KOPT-K1 (cell line): ENCODE measurements around the gene FRZB.

ENCODE experiments used
- H3K27ac ChIP-seq: fragments of 200-600 bp; sonication (generic); 2 replicates; pipeline ENCODE4 v1.5.1; 2016; ENCODE audit warnings: antibody characterized with exemption, mild to moderate bottlenecking, low read depth, low read length; ENCODE audit not compliant: poor library complexity, severe bottlenecking
- H3K36me3 ChIP-seq: fragments of 200-600 bp; sonication (generic); 2 replicates; pipeline ENCODE4 v1.5.1; 2017; ENCODE audit warnings: antibody characterized with exemption, mild to moderate bottlenecking, low read length, moderate library complexity; ENCODE audit not compliant: insufficient read depth
- H3K9me3 ChIP-seq: fragments of 200-600 bp; sonication (generic); 2 replicates; pipeline ENCODE4 v1.5.1; 2017; ENCODE audit warnings: antibody characterized with exemption, low read length, mild to moderate bottlenecking; ENCODE audit not compliant: insufficient read depth, poor library complexity, severe bottlenecking

FRZB gene

DNA sequence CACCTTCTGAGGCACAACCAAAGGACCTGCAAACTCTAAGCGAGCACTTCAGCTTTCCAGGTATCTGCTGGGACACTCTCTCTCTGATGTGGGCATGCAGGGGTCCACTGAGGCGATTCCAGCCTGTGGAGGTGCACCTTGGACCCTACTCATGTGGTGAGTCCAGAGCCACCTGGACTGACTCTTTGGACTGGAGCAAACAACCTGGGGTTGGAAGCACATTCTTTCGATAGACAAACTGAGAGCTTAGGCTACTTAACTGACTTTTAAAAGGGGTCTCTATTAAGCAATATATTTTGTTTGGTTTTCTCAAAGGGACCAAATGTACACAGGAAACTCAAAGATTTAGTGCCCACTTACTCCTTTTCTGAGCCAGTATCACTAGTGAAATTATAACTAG lies 51.6 kb downstream of the FRZB start:
- H3K27ac ChIP-seq: no peak overlapping the region
- H3K36me3 ChIP-seq: no peaks in the 10 kb centered on the region
- H3K9me3 ChIP-seq: no peaks in the 10 kb centered on the region

GRCh38 chr2:182814380-182814779 lies 52.1 kb downstream of the FRZB start:
- Histone ChIP-seq H3K9me3 (no peaks in the 10 kb centered on the region), H3K36me3 (no peaks in the 10 kb centered on the region), H3K27ac (no peak overlapping the region)

DNA sequence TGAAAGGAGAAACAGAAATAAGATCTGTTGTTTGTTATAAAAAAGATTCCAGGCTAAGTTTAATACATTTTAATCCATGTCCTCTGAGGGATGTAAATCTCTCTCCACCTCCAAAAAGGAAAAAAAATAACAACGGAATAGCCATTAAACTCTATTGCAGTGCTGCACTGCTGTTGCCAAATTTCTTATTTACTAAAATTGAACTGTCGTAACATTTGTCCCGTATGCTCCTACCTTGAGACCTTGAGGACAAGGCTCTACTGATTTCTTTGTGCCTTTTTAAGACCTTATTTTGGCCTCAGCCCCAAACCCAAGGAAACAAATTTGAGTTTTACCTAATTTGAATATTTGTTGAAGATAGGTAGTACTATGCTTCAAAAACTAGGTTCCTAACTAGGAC lies 56.4 kb downstream of the FRZB start:
- Histone ChIP-seq H3K9me3 (no peaks in the 10 kb centered on the region), H3K36me3 (no peaks in the 10 kb centered on the region), H3K27ac (no peak overlapping the region)

DNA sequence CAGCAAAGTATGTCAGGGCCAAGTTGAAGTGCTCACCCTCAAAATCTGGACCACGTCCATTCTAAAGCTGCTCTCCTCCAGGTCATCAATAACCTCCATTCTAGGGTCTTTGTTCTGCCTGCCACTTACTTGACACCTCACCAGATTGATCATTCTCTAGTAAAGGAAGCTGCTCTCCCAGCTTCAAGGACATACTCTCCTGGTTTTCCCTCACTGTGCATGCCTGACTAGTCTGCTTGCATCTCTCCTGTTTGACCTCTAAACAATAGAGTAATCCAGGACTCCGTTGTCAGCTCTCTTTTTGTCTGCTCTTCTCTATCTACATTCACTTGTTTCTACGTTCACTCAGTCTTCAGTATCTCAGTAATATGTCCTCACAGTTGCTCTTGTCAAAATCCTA lies 59.1 kb downstream of the FRZB start:
- no peaks in the 10 kb centered on the region for H3K9me3 ChIP-seq

GRCh38 chr2:182804128-182804527 lies 62.3 kb downstream of the FRZB start:
- Histone ChIP-seq H3K9me3 (no peaks in the 10 kb centered on the region), H3K27ac (no peak overlapping the region), H3K36me3 (no peaks in the 10 kb centered on the region)

More for the DNA sequence above, 59.1 kb downstream of the FRZB start:
- H3K27ac ChIP-seq: no peak overlapping the region
- no peaks in the 10 kb centered on the region for H3K36me3 ChIP-seq

- Histone ChIP-seq H3K36me3 (no peaks in the 10 kb centered on the region), H3K27ac (no peak overlapping the region), H3K9me3 (no peaks in the 10 kb centered on the region)
Measured at GRCh38 chr2:182798736-182799135, 67.7 kb downstream of the FRZB start.

- Histone ChIP-seq H3K27ac (no peak overlapping the region), H3K9me3 (no peaks in the 10 kb centered on the region), H3K36me3 (no peaks in the 10 kb centered on the region)
Measured at GRCh38 chr2:182792441-182792840, 74.0 kb downstream of the FRZB start.

GRCh38 chr2:182784777-182785176 lies 81.7 kb downstream of the FRZB start:
- Histone ChIP-seq H3K36me3 (peaks cover 5% of the 10 kb centered on the region; the same call in 1 of the 2 replicates), H3K9me3 (no peaks in the 10 kb centered on the region), H3K27ac (no peak overlapping the region)

GRCh38 chr2:182784058-182784706 lies 82.3 kb downstream of the FRZB start:
- H3K9me3 ChIP-seq: no peaks in the 10 kb centered on the region
- no peak overlapping the region for H3K27ac ChIP-seq
- H3K36me3 ChIP-seq: peaks cover 5% of the 10 kb centered on the region; the same call in 1 of the 2 replicates
